Smooth muscle cell (in vitro differentiated cells): ENCODE results near the gene ASPG. TPM values are rescaled to one million over a fixed set of nuclear protein-coding genes. Genes with fewer than 3 reads are reported as not detected.

Source experiments
- DNase-seq: peaks from one replicate; lab custom pipeline; 2025; ENCODE audit not compliant: unreplicated experiment; lab: John Stamatoyannopoulos, UW
- H2AFZ ChIP-seq: fragments of 200-600 bp; sonication (generic); 2 replicates; pipeline ENCODE4 v1.6.0; 2016; ENCODE audit warnings: antibody characterized with exemption, low read depth, mild to moderate bottlenecking
- H3F3A ChIP-seq: fragments of 200-600 bp; sonication (generic); 2 replicates; pipeline ENCODE4 v1.6.0; 2017; ENCODE audit warnings: antibody characterized with exemption, low read depth
- H3K27ac ChIP-seq: fragments of 200-600 bp; sonication (generic); 2 replicates; pipeline ENCODE4 v1.5.1; 2016; ENCODE audit warnings: low read depth, mild to moderate bottlenecking
- H3K27me3 ChIP-seq: fragments of 200-600 bp; sonication (generic); 2 replicates; pipeline ENCODE4 v1.6.1; 2016; ENCODE audit warnings: low read depth, mild to moderate bottlenecking
- H3K36me3 ChIP-seq: fragments of 200-600 bp; sonication (generic); 2 replicates; pipeline ENCODE4 v1.5.1; 2016; ENCODE audit warnings: low read depth
- H3K4me1 ChIP-seq: fragments of 200-600 bp; sonication (generic); 2 replicates; pipeline ENCODE4 v1.5.1; 2016; ENCODE audit warnings: low read depth
- H3K4me2 ChIP-seq: fragments of 200-600 bp; sonication (generic); 2 replicates; pipeline ENCODE4 v1.6.0; 2016; ENCODE audit warnings: mild to moderate bottlenecking
- H3K4me3 ChIP-seq: fragments of 200-600 bp; sonication (generic); 2 replicates; pipeline ENCODE4 v1.5.1; 2016; ENCODE audit warnings: mild to moderate bottlenecking
- H3K79me2 ChIP-seq: fragments of 200-600 bp; sonication (generic); 2 replicates; pipeline ENCODE4 v1.6.0; 2016; ENCODE audit warnings: low read depth, mild to moderate bottlenecking
- H3K9ac ChIP-seq: fragments of 200-600 bp; sonication (generic); 2 replicates; pipeline ENCODE4 v1.6.0; 2016; ENCODE audit warnings: low read depth
- H3K9me3 ChIP-seq: fragments of 200-600 bp; sonication (generic); replicated peaks from 2 replicates; pipeline ENCODE4 v1.5.1; 2016; ENCODE audit warnings: low read depth
- H4K20me1 ChIP-seq: fragments of 200-600 bp; sonication (generic); 2 replicates; pipeline ENCODE4 v1.6.0; 2016; ENCODE audit warnings: low read depth
- CTCF ChIP-seq: fragments of 200-600 bp; sonication (generic); IDR thresholded peaks from 2 replicates; pipeline ENCODE4 v1.5.1; 2017; ENCODE audit warnings: borderline replicate concordance, mild to moderate bottlenecking, antibody characterized with exemption; ENCODE audit not compliant: insufficient read depth, poor library complexity, severe bottlenecking
- WGBS: methylation state at CpG from one replicate; pipeline ENCODE4 v1.1.7; 2016; ENCODE audit warnings: low lambda C conversion rate; 5-methylcytosine and 5-hydroxymethylcytosine counted together
- polyA plus RNA-seq: library from polyadenylated mRNA; unstranded; fragments of >200 nt; fragmentation: Nextera tagmentation; extraction: Ambion mirVana; gene quantifications from 2 replicates; pipeline ENCODE4 v1.2.1, GENCODE V29; 2016
- total RNA-seq: library from RNA; depleted of rRNA; stranded (reverse); fragments of >200 nt; gene quantifications from 2 replicates; pipeline ENCODE4 v1.2.3, GENCODE V29; 2014

The ASPG gene
- total and polyA plus RNA-seq, 2 experiments from 2014 or later, result 0.18 to 1.2 TPM

DNA sequence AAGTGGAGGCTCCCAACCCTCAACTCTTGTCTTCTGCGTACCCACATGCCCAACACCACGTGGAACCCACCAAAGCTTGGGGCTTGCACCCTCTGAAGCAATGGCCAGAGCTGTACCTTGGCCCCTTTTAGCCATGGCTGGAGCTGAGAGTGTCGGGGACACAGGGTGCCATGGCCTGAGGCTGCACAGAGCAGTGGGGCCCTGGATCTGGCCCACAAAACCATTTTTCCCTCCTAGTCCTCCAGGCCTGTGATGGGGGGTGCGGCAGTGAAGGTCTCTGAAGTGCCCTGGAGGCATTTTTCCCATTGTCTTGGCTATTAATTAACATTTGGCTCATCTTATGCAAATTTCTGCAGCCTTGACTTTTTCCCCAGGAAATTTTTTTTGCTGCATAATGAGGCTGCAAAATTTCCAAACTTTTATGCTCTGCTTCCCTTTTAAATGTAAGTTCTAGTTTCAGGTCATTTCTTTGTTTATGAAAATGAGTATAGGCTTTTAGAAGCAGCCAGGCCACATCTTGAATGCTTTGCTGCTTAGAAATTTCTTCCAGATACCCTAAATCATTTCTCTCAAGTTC is 18.7 kb upstream of the ASPG start:
- Histone ChIP-seq H3K4me2 (no peak overlapping the region), H4K20me1 (no peaks in the 10 kb centered on the region), H3K27ac (no peak overlapping the region), H3K9me3 (no peaks in the 10 kb centered on the region), H3K4me3 (no peak overlapping the region), H2AFZ (no peak overlapping the region), H3K9ac (no peak overlapping the region), H3K27me3 (no peaks in the 10 kb centered on the region), H3K4me1 (no peaks in the 10 kb centered on the region), H3K36me3 (no peaks in the 10 kb centered on the region), H3F3A (no peaks in the 10 kb centered on the region), H3K79me2 (no peaks in the 10 kb centered on the region)
- DNase-seq, result no peak
- TF ChIP-seq CTCF, result no peak
- WGBS, result 77% methylated on average over 4 of the region's 4 CpGs

DNA sequence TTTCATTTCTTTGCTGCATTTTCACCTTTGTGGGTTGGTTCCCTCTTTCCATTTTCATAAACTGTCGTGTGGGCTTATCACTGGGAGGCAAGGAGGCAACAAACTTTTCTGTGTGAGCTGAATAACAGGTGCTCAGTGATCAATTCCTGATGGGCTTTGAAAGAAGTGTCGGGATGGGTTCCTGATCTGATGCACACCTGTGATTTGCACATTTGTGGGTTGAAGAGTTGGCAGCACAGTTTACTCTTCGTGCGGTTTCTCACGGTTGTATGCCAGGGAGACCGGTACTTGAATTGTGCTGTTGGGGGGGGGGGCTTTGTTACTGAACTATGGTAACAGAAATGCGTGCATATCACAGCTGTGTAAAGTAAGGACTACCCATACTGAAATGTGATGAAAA is 16.0 kb upstream of the ASPG start:
- H4K20me1 ChIP-seq, result no peaks in the 10 kb centered on the region
- H3K9me3 ChIP-seq, result no peaks in the 10 kb centered on the region
- TF ChIP-seq CTCF, result no peak
- no peaks in the 10 kb centered on the region for H3K79me2 ChIP-seq
- H3K9ac ChIP-seq, result no peak overlapping the region
- no peak for DNase-seq
- H3K4me2 ChIP-seq, result no peak overlapping the region
- WGBS, result 91% methylated on average over 7 of the region's 7 CpGs
- no peak overlapping the region for H3K4me3 ChIP-seq
- H3K36me3 ChIP-seq, result no peaks in the 10 kb centered on the region
- no peak overlapping the region for H3K27ac ChIP-seq
- H3F3A ChIP-seq, result no peaks in the 10 kb centered on the region
- no peak overlapping the region for H2AFZ ChIP-seq
- H3K4me1 ChIP-seq, result no peaks in the 10 kb centered on the region
- no peaks in the 10 kb centered on the region for H3K27me3 ChIP-seq

GRCh38 chr14:104072586-104072985 is 12.9 kb upstream of the ASPG start:
- no peak for TF ChIP-seq CTCF
- Histone ChIP-seq H3K27ac (no peak overlapping the region), H2AFZ (no peak overlapping the region), H3K4me3 (no peak overlapping the region), H3K36me3 (no peaks in the 10 kb centered on the region), H3K9ac (no peak overlapping the region), H3K4me1 (no peaks in the 10 kb centered on the region), H4K20me1 (no peaks in the 10 kb centered on the region), H3K4me2 (no peak overlapping the region), H3K27me3 (no peaks in the 10 kb centered on the region), H3K79me2 (no peaks in the 10 kb centered on the region), H3F3A (no peaks in the 10 kb centered on the region), H3K9me3 (no peaks in the 10 kb centered on the region)
- WGBS, result 61% methylated on average over 3 of the region's 3 CpGs
- DNase-seq, result no peak

GRCh38 chr14:104073764-104074163 is 11.7 kb upstream of the ASPG start:
- no peak for TF ChIP-seq CTCF
- no peak overlapping the region for H2AFZ ChIP-seq
- no peak overlapping the region for H3K9ac ChIP-seq
- H3F3A ChIP-seq, result no peaks in the 10 kb centered on the region
- H3K4me1 ChIP-seq, result no peaks in the 10 kb centered on the region
- WGBS, result 69% methylated on average over 4 of the region's 4 CpGs
- H3K27me3 ChIP-seq, result no peaks in the 10 kb centered on the region
- no peaks in the 10 kb centered on the region for H3K79me2 ChIP-seq
- H3K4me2 ChIP-seq, result no peak overlapping the region
- no peak for DNase-seq
- no peak overlapping the region for H3K4me3 ChIP-seq
- no peaks in the 10 kb centered on the region for H3K36me3 ChIP-seq
- H3K27ac ChIP-seq, result no peak overlapping the region
- no peaks in the 10 kb centered on the region for H4K20me1 ChIP-seq
- H3K9me3 ChIP-seq, result no peaks in the 10 kb centered on the region
